A172 (cell line): ENCODE measurements around the gene PALB2. TPM values are rescaled to one million over a fixed set of nuclear protein-coding genes. Genes with fewer than 3 reads are reported as not detected.

Experiments used
- DNase-seq: peaks from one replicate; pipeline ENCODE4 v3.0.0-alpha.2; 2015; ENCODE audit warnings: low spot score
- total RNA-seq: library from RNA; depleted of rRNA; stranded (reverse); fragments of >200 nt; shearing (Covaris generic); gene quantifications from 2 replicates; pipeline ENCODE4 v1.2.3, GENCODE V29; 2014; rRNA removed

PALB2 gene
- total RNA-seq, 1 experiment from 2014 or later = 20.1 TPM

- no peak for DNase-seq
Observed at GRCh38 chr16:23554536-23554935, 86.6 kb downstream of the PALB2 start.

Other genes starting within 250 kb of the PALB2 start
- 14.5 and 21.0 TPM in 2 replicates for gene COG7, start 188.1 kb downstream of the PALB2 start, total RNA-seq
- 19.9 and 37.4 TPM in 2 replicates for gene GGA2, start 130.8 kb downstream of the PALB2 start, total RNA-seq
- gene EARS2, start 84.0 kb downstream of the PALB2 start, total RNA-seq = 30.8 and 33.1 TPM in 2 replicates
- gene UBFD1, start 83.6 kb downstream of the PALB2 start, total RNA-seq = 153 and 157 TPM in 2 replicates
- gene NDUFAB1, start 45.0 kb downstream of the PALB2 start, total RNA-seq = 254 and 325 TPM in 2 replicates
- gene DCTN5, start 156 bp upstream of the PALB2 start, total RNA-seq = 51.3 and 82.6 TPM in 2 replicates
- gene PLK1, start 37.6 kb upstream of the PALB2 start, total RNA-seq = 56.0 and 62.7 TPM in 2 replicates
- not detected in 2 replicates for gene ERN2, start 71.9 kb upstream of the PALB2 start, total RNA-seq
- gene CHP2, start 113.7 kb upstream of the PALB2 start, total RNA-seq = not detected in 2 replicates
- gene PRKCB, start 194.7 kb upstream of the PALB2 start, total RNA-seq = not detected in 2 replicates